ENCODE results near the gene PIGQ. TPM values are rescaled to one million over a fixed set of nuclear protein-coding genes. Genes with fewer than 3 reads are reported as not detected.
"Not testable (repeated sequence)": the region's sequence is repeated elsewhere in the genome, so short reads cannot be mapped to it uniquely, and the experiment has no call there.

Gene PIGQ
- total RNA-seq, 2 experiments from 2014 or later, result 22.8 to 27.0 TPM

GRCh38 chr16:595094-595528 lies 25.3 kb downstream of the PIGQ start:
- ATAC-seq (ENCODE audit: poor library complexity), result no peak
- POLR2A ChIA-PET, result no interaction called here
- no peak for TF ChIP-seq CTCF (IDR thresholded peaks at IDR 0.05)
- CTCF ChIA-PET, result no interaction called here
- Histone ChIP-seq H3K27ac (ENCODE audit: low read depth in 1 of 2, low read length in 2 of 2) (no peak overlapping the region), H3K27me3 (ENCODE audit: control insufficient read depth in 1 of 2, insufficient read depth in 2 of 2, low read length in 2 of 2) (no peaks in the 10 kb centered on the region), H3K4me1 (ENCODE audit: insufficient read depth, low read length) (peaks cover 24% of the 10 kb centered on the region), H3K36me3 (ENCODE audit: insufficient read depth, low read length) (peaks cover 7% of the 10 kb centered on the region), H3K9me3 (ENCODE audit: control insufficient read depth in 1 of 2, insufficient read depth in 1 of 2, low read length in 2 of 2) (peaks cover 0 to 7% of the 10 kb centered on the region in 2 experiments), H3K4me3 (ENCODE audit: low read length) (no peak overlapping the region)
- Mint-ChIP-seq H3K4me1 (ENCODE audit: low read depth) (peaks cover 16% of the 10 kb centered on the region), H3K9me3 (no peaks in the 10 kb centered on the region), H3K27ac (no peak overlapping the region), H3K4me3 (no peak overlapping the region), H3K36me3 (ENCODE audit: low read depth) (peaks cover 9% of the 10 kb centered on the region), H3K27me3 (no peaks in the 10 kb centered on the region)
- intact Hi-C loops (cut with DNase I, micrococcal nuclease), result no loop called here
- no peak for DNase-seq

- Histone ChIP-seq H3K4me1 (ENCODE audit: insufficient read depth, low read length) (peaks cover 16% of the 10 kb centered on the region), H3K27me3 (ENCODE audit: control insufficient read depth in 1 of 2, insufficient read depth in 2 of 2, low read length in 2 of 2) (no peaks in the 10 kb centered on the region), H3K9me3 (ENCODE audit: control insufficient read depth in 1 of 2, insufficient read depth in 1 of 2, low read length in 2 of 2) (peaks cover 0 to 7% of the 10 kb centered on the region in 2 experiments), H3K36me3 (ENCODE audit: insufficient read depth, low read length) (peaks cover 7% of the 10 kb centered on the region), H3K27ac (ENCODE audit: low read depth in 1 of 2, low read length in 2 of 2) (no peak overlapping the region), H3K4me3 (ENCODE audit: low read length) (no peak overlapping the region)
- Mint-ChIP-seq H3K27ac (no peak overlapping the region), H3K4me1 (ENCODE audit: low read depth) (peaks cover 8% of the 10 kb centered on the region), H3K9me3 (no peaks in the 10 kb centered on the region), H3K27me3 (no peaks in the 10 kb centered on the region), H3K36me3 (ENCODE audit: low read depth) (peaks cover 3% of the 10 kb centered on the region), H3K4me3 (no peak overlapping the region)
- ChIA-PET CTCF (no interaction called here), POLR2A (no interaction called here)
- intact Hi-C loops (cut with DNase I, micrococcal nuclease), result no loop called here
- ATAC-seq (ENCODE audit: poor library complexity), result no peak
- DNase-seq, result no peak
- TF ChIP-seq CTCF (IDR thresholded peaks at IDR 0.05), result no peak
Observed at GRCh38 chr16:595942-596735, 26.4 kb downstream of the PIGQ start.

- Histone ChIP-seq H3K27ac (ENCODE audit: low read depth in 1 of 2, low read length in 2 of 2) (no peak overlapping the region), H3K27me3 (ENCODE audit: control insufficient read depth in 1 of 2, insufficient read depth in 2 of 2, low read length in 2 of 2) (no peaks in the 10 kb centered on the region), H3K4me1 (ENCODE audit: insufficient read depth, low read length) (peaks cover 12% of the 10 kb centered on the region), H3K36me3 (ENCODE audit: insufficient read depth, low read length) (peaks cover 7% of the 10 kb centered on the region), H3K4me3 (ENCODE audit: low read length) (no peak overlapping the region), H3K9me3 (ENCODE audit: control insufficient read depth in 1 of 2, insufficient read depth in 1 of 2, low read length in 2 of 2) (peaks cover 0 to 7% of the 10 kb centered on the region in 2 experiments)
- CTCF ChIA-PET, result no interaction called here
- no peak overlapping the region for H3K4me3 Mint-ChIP-seq
- intact Hi-C loops (cut with DNase I, micrococcal nuclease), result no loop called here
- POLR2A ChIA-PET, result no interaction called here
- ATAC-seq (ENCODE audit: poor library complexity) (no peak), DNase-seq (no peak)
- no peaks in the 10 kb centered on the region for H3K9me3 Mint-ChIP-seq
- H3K4me1 Mint-ChIP-seq (ENCODE audit: low read depth), result peaks cover 6% of the 10 kb centered on the region
- H3K36me3 Mint-ChIP-seq (ENCODE audit: low read depth), result peaks cover 3% of the 10 kb centered on the region
- no peaks in the 10 kb centered on the region for H3K27me3 Mint-ChIP-seq
- H3K27ac Mint-ChIP-seq, result no peak overlapping the region
- TF ChIP-seq CTCF (IDR thresholded peaks at IDR 0.05), result no peak
Observed at GRCh38 chr16:596736-597060, 26.9 kb downstream of the PIGQ start.

- H3K36me3 Mint-ChIP-seq (ENCODE audit: low read depth); H3K27ac Mint-ChIP-seq; H3K27me3 Mint-ChIP-seq; H3K36me3 ChIP-seq (ENCODE audit: insufficient read depth, low read length); H3K9me3 Mint-ChIP-seq; H3K4me1 ChIP-seq (ENCODE audit: insufficient read depth, low read length); H3K4me3 Mint-ChIP-seq; DNase-seq; H3K4me1 Mint-ChIP-seq (ENCODE audit: low read depth); ATAC-seq (ENCODE audit: poor library complexity); H3K27ac ChIP-seq (ENCODE audit: low read depth in 1 of 2, low read length in 2 of 2); H3K9me3 ChIP-seq (ENCODE audit: control insufficient read depth in 1 of 2, insufficient read depth in 1 of 2, low read length in 2 of 2); CTCF ChIA-PET; H3K27me3 ChIP-seq (ENCODE audit: control insufficient read depth in 1 of 2, insufficient read depth in 2 of 2, low read length in 2 of 2); H3K4me3 ChIP-seq (ENCODE audit: low read length); intact Hi-C loops (cut with DNase I, micrococcal nuclease): not testable (repeated sequence)
- POLR2A ChIA-PET, result interaction anchor here (1.1 kb wide), 1 partner anchor 9 kb away, joined by 3 read pairs; no protein-coding TSS in a partner anchor
Observed at GRCh38 chr16:597655-598054, 27.9 kb downstream of the PIGQ start.

Measured in CD4-positive, alpha-beta T cell (primary cell).